ENCODE data around the gene PPAT. TPM values are rescaled to one million over a fixed set of nuclear protein-coding genes. Genes with fewer than 3 reads are reported as not detected.

The PPAT gene
- total and polyA plus RNA-seq, 4 donors: 0.50 to 4.8 (median 3.0) TPM

DNA sequence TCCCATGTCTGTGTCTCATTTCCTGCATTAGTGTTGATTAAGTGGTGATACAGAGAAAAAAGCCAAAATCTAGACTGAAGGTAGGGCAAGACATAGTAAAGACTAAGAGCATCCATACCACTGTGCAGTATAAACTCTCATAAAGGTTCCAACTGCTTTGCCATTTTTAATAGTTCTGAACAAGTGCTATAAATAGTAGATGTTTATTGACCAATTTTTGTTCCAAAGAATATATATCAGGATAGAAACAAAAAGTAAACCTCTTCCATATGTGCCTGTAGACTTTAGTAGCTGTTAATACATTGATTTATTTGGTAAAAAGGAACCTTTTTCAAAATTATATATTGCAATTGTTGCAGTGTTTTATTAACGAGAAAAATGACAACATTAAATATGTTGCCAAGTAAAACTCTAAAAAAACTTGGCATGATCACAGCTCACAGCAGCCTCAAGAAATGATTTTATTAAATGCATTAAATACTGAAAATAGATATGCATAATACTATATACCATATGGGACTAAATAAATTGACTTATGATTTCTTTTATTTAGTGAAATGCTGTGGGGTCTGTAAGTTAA is 25.8 kb downstream of the PPAT start:
- Histone ChIP-seq H3K36me3 (ENCODE audit: control insufficient read depth in 1 of 2, insufficient read depth in 2 of 2, low read length in 1 of 2) (no peaks in the 10 kb centered on the region), H3K9me3 (ENCODE audit: control insufficient read depth, low read length) (no peaks in the 10 kb centered on the region), H3K27ac (ENCODE audit: low read depth in 1 of 2, low read length in 2 of 2) (no peak overlapping the region), H3K4me3 (ENCODE audit: low read length in 2 of 2) (no peak overlapping the region), H3K27me3 (ENCODE audit: control insufficient read depth in 1 of 2, insufficient read depth in 2 of 2, low read length in 1 of 2) (no peaks in the 10 kb centered on the region), H3K4me1 (ENCODE audit: control insufficient read depth in 1 of 2, insufficient read depth in 2 of 2, low read length in 2 of 2) (no peaks in the 10 kb centered on the region)
- intact Hi-C loops (cut with DNase I): loop anchor here in 1 of 2 donors (2.0 kb wide), 1 partner anchor 27 kb away; the partner anchor contains the start of gene PAICS
- ATAC-seq (ENCODE audit: low FRiP score): no peak
- 3% methylated on average over 1 of the region's 1 CpG for WGBS, 2 donors
- no peak for DNase-seq

- Histone ChIP-seq H3K27ac (ENCODE audit: low read depth in 1 of 2, low read length in 2 of 2) (no peak overlapping the region), H3K4me3 (ENCODE audit: low read length in 2 of 2) (no peak overlapping the region), H3K27me3 (ENCODE audit: control insufficient read depth in 1 of 2, insufficient read depth in 2 of 2, low read length in 1 of 2) (no peaks in the 10 kb centered on the region), H3K36me3 (ENCODE audit: control insufficient read depth in 1 of 2, insufficient read depth in 2 of 2, low read length in 1 of 2) (no peaks in the 10 kb centered on the region), H3K9me3 (ENCODE audit: control insufficient read depth, low read length) (no peaks in the 10 kb centered on the region), H3K4me1 (ENCODE audit: control insufficient read depth in 1 of 2, insufficient read depth in 2 of 2, low read length in 2 of 2) (no peaks in the 10 kb centered on the region)
- ATAC-seq (ENCODE audit: low FRiP score): no peak
- no peak for DNase-seq
- 94 to 97% methylated on average over 2 of the region's 2 CpGs for WGBS, 2 donors
- intact Hi-C loops (cut with DNase I): no loop called here
Measured at GRCh38 chr4:56408978-56409377, 26.4 kb downstream of the PPAT start.

- Histone ChIP-seq H3K27me3 (ENCODE audit: control insufficient read depth in 1 of 2, insufficient read depth in 2 of 2, low read length in 1 of 2) (no peaks in the 10 kb centered on the region), H3K36me3 (ENCODE audit: control insufficient read depth in 1 of 2, insufficient read depth in 2 of 2, low read length in 1 of 2) (no peaks in the 10 kb centered on the region), H3K4me3 (ENCODE audit: low read length in 2 of 2) (no peak overlapping the region), H3K4me1 (ENCODE audit: control insufficient read depth in 1 of 2, insufficient read depth in 2 of 2, low read length in 2 of 2) (no peaks in the 10 kb centered on the region), H3K9me3 (ENCODE audit: control insufficient read depth, low read length) (no peaks in the 10 kb centered on the region), H3K27ac (ENCODE audit: low read depth in 1 of 2, low read length in 2 of 2) (no peak overlapping the region)
- ATAC-seq (ENCODE audit: low FRiP score) (no peak), DNase-seq (no peak)
- intact Hi-C loops (cut with DNase I): no loop called here
- WGBS, 2 donors: 92 to 93% methylated on average over 4 of the region's 4 CpGs
Measured at GRCh38 chr4:56406151-56406550, 29.3 kb downstream of the PPAT start.

- 70 to 77% methylated on average over 1 of the region's 1 CpG for WGBS, 2 donors
- Histone ChIP-seq H3K9me3 (ENCODE audit: control insufficient read depth, low read length) (no peaks in the 10 kb centered on the region), H3K36me3 (ENCODE audit: control insufficient read depth in 1 of 2, insufficient read depth in 2 of 2, low read length in 1 of 2) (no peaks in the 10 kb centered on the region), H3K4me1 (ENCODE audit: control insufficient read depth in 1 of 2, insufficient read depth in 2 of 2, low read length in 2 of 2) (no peaks in the 10 kb centered on the region), H3K27ac (ENCODE audit: low read depth in 1 of 2, low read length in 2 of 2) (no peak overlapping the region), H3K4me3 (ENCODE audit: low read length in 2 of 2) (no peak overlapping the region), H3K27me3 (ENCODE audit: control insufficient read depth in 1 of 2, insufficient read depth in 2 of 2, low read length in 1 of 2) (no peaks in the 10 kb centered on the region)
- intact Hi-C loops (cut with DNase I): no loop called here
- ATAC-seq (ENCODE audit: low FRiP score) (no peak), DNase-seq (no peak)
Measured at GRCh38 chr4:56405016-56405415, 30.4 kb downstream of the PPAT start.

DNA sequence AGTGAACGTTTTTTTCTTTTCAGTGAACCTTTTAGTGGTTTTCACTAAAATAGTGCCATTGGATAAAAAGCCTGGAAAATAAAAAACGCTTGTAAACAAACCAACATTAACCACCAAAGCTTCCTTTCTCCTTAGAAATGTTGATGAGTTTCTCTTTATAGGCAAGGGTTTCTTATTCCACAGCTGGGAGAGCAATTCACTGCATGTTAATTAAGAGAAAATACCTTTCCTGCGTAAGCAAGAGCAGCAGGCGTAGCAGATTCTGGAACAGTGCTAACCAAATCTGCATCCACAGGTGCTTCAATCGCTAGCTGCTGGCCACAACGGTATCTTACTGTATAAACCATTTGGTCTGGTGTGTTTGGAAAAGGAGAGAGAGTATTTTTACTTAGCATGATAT is 34.9 kb downstream of the PPAT start:
- 68 to 76% methylated on average over 6 of the region's 6 CpGs for WGBS, 2 donors
- Histone ChIP-seq H3K27me3 (ENCODE audit: control insufficient read depth in 1 of 2, insufficient read depth in 2 of 2, low read length in 1 of 2) (no peaks in the 10 kb centered on the region), H3K9me3 (ENCODE audit: control insufficient read depth, low read length) (no peaks in the 10 kb centered on the region), H3K27ac (ENCODE audit: low read depth in 1 of 2, low read length in 2 of 2) (no peak overlapping the region), H3K4me1 (ENCODE audit: control insufficient read depth in 1 of 2, insufficient read depth in 2 of 2, low read length in 2 of 2) (no peaks in the 10 kb centered on the region), H3K4me3 (ENCODE audit: low read length in 2 of 2) (no peak overlapping the region), H3K36me3 (ENCODE audit: control insufficient read depth in 1 of 2, insufficient read depth in 2 of 2, low read length in 1 of 2) (no peaks in the 10 kb centered on the region)
- intact Hi-C loops (cut with DNase I): no loop called here
- no peak for DNase-seq
- ATAC-seq (ENCODE audit: low FRiP score): no peak

GRCh38 chr4:56391270-56391669 is 44.1 kb downstream of the PPAT start:
- intact Hi-C loops (cut with DNase I): no loop called here

GRCh38 chr4:56389558-56389957 is 45.9 kb downstream of the PPAT start:
- WGBS, 2 donors: 56 to 58% methylated on average over 1 of the region's 1 CpG
- Histone ChIP-seq H3K27ac (ENCODE audit: low read depth in 1 of 2, low read length in 2 of 2) (no peak overlapping the region), H3K4me3 (ENCODE audit: low read length in 2 of 2) (no peak overlapping the region), H3K9me3 (ENCODE audit: control insufficient read depth, low read length) (no peaks in the 10 kb centered on the region), H3K4me1 (ENCODE audit: control insufficient read depth in 1 of 2, insufficient read depth in 2 of 2, low read length in 2 of 2) (no peaks in the 10 kb centered on the region), H3K27me3 (ENCODE audit: control insufficient read depth in 1 of 2, insufficient read depth in 2 of 2, low read length in 1 of 2) (no peaks in the 10 kb centered on the region), H3K36me3 (ENCODE audit: control insufficient read depth in 1 of 2, insufficient read depth in 2 of 2, low read length in 1 of 2) (no peaks in the 10 kb centered on the region)
- intact Hi-C loops (cut with DNase I): no loop called here
- ATAC-seq (ENCODE audit: low FRiP score) (no peak), DNase-seq (no peak)

More at GRCh38 chr4:56391270-56391669, 44.1 kb downstream of the PPAT start:
- Histone ChIP-seq H3K27me3 (ENCODE audit: control insufficient read depth in 1 of 2, insufficient read depth in 2 of 2, low read length in 1 of 2) (no peaks in the 10 kb centered on the region), H3K4me3 (ENCODE audit: low read length in 2 of 2) (no peak overlapping the region), H3K4me1 (ENCODE audit: control insufficient read depth in 1 of 2, insufficient read depth in 2 of 2, low read length in 2 of 2) (no peaks in the 10 kb centered on the region), H3K9me3 (ENCODE audit: control insufficient read depth, low read length) (no peaks in the 10 kb centered on the region), H3K27ac (ENCODE audit: low read depth in 1 of 2, low read length in 2 of 2) (no peak overlapping the region), H3K36me3 (ENCODE audit: control insufficient read depth in 1 of 2, insufficient read depth in 2 of 2, low read length in 1 of 2) (no peaks in the 10 kb centered on the region)
- ATAC-seq (ENCODE audit: low FRiP score) (no peak), DNase-seq (no peak)
- WGBS, 2 donors: 89 to 92% methylated on average over 8 of the region's 8 CpGs

GRCh38 chr4:56388306-56388705 is 47.1 kb downstream of the PPAT start:
- no peak for DNase-seq
- intact Hi-C loops (cut with DNase I): no loop called here
- no peaks in the 10 kb centered on the region for H3K4me1 ChIP-seq (ENCODE audit: control insufficient read depth in 1 of 2, insufficient read depth in 2 of 2, low read length in 2 of 2)
- H3K36me3 ChIP-seq (ENCODE audit: control insufficient read depth in 1 of 2, insufficient read depth in 2 of 2, low read length in 1 of 2): no peaks in the 10 kb centered on the region
- no peak overlapping the region for H3K27ac ChIP-seq (ENCODE audit: low read depth in 1 of 2, low read length in 2 of 2)
- no peaks in the 10 kb centered on the region for H3K9me3 ChIP-seq (ENCODE audit: control insufficient read depth, low read length)
- peak overlapping the region; percentile 53 to 81 for H3K4me3 ChIP-seq (ENCODE audit: low read length in 2 of 2)
- no peaks in the 10 kb centered on the region for H3K27me3 ChIP-seq (ENCODE audit: control insufficient read depth in 1 of 2, insufficient read depth in 2 of 2, low read length in 1 of 2)
- WGBS, 2 donors: 19 to 23% methylated on average over 6 of the region's 6 CpGs
- ATAC-seq (ENCODE audit: low FRiP score): no peak
